ENCODE data around the gene PRSS16. TPM values are rescaled to one million over a fixed set of nuclear protein-coding genes. Genes with fewer than 3 reads are reported as not detected.
"Not testable (repeated sequence)": the region's sequence is repeated elsewhere in the genome, so short reads cannot be mapped to it uniquely, and the experiment has no call there.

Gene PRSS16
- polyA plus RNA-seq, 4 donors = 17.1 to 31.6 (median 21.6) TPM

DNA sequence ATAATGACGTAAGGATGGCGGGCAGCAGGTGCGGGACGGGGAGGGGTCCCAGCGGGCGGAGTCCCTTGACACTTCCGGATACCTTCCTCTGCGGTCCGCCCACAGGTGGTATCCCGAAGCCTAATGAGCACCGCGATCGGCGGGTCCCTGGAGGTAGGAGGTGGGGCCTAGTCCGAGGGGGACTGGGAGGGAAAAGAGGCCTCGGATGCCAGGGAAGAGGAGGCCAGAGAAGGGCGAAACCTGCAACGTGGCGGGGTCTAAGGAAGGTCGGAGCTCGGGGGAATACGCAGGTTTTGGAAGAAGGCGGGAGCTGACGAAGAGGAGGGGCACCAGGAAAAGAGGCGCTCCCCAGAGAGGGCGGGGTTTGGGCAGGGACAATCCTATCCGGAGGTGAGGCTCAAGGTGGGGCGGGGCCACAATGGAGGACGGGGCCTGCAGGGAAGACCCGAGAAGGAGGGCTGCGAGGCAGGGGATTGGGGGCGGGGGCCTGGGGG lies 3.7 kb downstream of the PRSS16 start:
- Histone ChIP-seq H3K27me3 (ENCODE audit: control insufficient read depth in 3 of 3, insufficient read depth in 3 of 3, low read length in 3 of 3) (peaks cover 0 to 63% (median 30%) of the 10 kb centered on the region in 3 donors), H3K9me3 (ENCODE audit: control insufficient read depth in 2 of 2, insufficient read depth in 1 of 2, low read depth in 1 of 2, low read length in 1 of 2) (no peaks in the 10 kb centered on the region), H3K4me3 (ENCODE audit: low read depth in 1 of 3, low read length in 3 of 3) (peak overlapping the region; percentile 42 to 69 (median 67)), H3K27ac (ENCODE audit: low read depth in 1 of 3, low read length in 2 of 3) (peak overlapping the region; percentile 47 to 92 (median 49)), H3K36me3 (ENCODE audit: control insufficient read depth in 3 of 3, insufficient read depth in 2 of 3, low read depth in 1 of 3, low read length in 3 of 3) (no peaks in the 10 kb centered on the region), H3K4me1 (ENCODE audit: control insufficient read depth in 3 of 3, insufficient read depth in 2 of 3, low read depth in 1 of 3, low read length in 2 of 3) (no peaks in the 10 kb centered on the region)
- DNase-seq (peak; percentile 90 to 95), FAIRE-seq (no peak)
- 1% methylated on average over 27 to 32 of the region's 32 CpGs for WGBS, 3 donors

DNA sequence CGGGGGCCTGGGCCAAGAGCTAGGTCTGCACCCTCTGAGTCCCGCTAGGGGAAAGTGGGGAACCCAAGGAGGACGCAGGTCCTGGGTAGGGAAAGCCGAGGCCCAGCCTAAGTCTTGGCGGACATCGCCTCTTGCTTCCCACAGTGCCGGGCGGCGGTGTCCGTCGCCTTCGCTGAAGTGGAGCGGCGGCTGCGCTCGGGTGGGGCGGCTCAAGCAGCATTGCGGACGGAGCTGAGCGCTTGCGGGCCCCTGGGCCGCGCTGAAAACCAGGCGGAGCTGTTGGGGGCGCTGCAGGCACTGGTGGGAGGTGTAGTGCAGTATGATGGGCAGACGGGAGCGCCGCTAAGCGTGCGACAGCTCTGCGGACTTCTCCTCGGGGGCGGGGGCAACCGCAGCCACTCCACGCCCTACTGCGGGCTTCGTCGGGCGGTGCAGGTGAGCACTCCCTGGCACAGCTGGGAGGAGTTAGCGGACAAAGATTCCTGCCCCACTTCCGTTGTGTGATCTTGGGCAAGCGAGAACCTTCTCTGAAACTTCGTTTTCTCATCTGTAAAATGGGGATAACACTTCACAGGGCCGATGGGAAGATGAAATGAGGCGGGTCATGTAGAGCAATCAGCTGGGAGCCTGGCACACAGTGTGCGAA lies 4.2 kb downstream of the PRSS16 start:
- Histone ChIP-seq H3K27me3 (ENCODE audit: control insufficient read depth in 3 of 3, insufficient read depth in 3 of 3, low read length in 3 of 3) (peaks cover 0 to 63% (median 30%) of the 10 kb centered on the region in 3 donors), H3K4me1 (ENCODE audit: control insufficient read depth in 3 of 3, insufficient read depth in 2 of 3, low read depth in 1 of 3, low read length in 2 of 3) (no peaks in the 10 kb centered on the region), H3K36me3 (ENCODE audit: control insufficient read depth in 3 of 3, insufficient read depth in 2 of 3, low read depth in 1 of 3, low read length in 3 of 3) (no peaks in the 10 kb centered on the region), H3K9me3 (ENCODE audit: control insufficient read depth in 2 of 2, insufficient read depth in 1 of 2, low read depth in 1 of 2, low read length in 1 of 2) (no peaks in the 10 kb centered on the region), H3K4me3 (ENCODE audit: low read depth in 1 of 3, low read length in 3 of 3) (peak overlapping the region; percentile 42 to 69 (median 67)), H3K27ac (ENCODE audit: low read depth in 1 of 3, low read length in 2 of 3) (peak overlapping the region; percentile 74 to 92 (median 92))
- 3 to 4% (median 4%) methylated on average over 45 to 46 of the region's 46 CpGs for WGBS, 3 donors
- DNase-seq (peak; percentile 87 to 95), FAIRE-seq (no peak)

DNA sequence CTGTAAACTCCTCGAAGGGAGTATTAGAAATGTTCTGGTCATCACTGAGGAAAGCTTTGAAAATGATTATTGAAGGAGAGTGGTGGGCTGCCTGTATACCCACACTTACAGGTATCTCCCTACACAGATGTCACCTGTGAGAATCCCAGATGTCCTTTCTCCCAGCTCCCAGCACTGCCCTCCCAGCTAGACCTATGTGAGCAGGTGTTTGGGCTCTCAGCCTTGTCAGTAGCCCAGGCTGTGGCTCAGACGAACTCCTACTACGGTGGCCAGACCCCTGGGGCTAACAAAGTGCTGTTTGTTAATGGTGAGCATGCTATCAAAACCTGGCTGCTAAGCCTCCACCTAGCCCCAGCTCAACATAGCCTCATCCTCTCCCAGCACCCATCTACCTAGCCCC lies 7.1 kb downstream of the PRSS16 start:
- FAIRE-seq = no peak
- 73 to 87% (median 73%) methylated on average over 3 of the region's 3 CpGs for WGBS, 3 donors

DNA sequence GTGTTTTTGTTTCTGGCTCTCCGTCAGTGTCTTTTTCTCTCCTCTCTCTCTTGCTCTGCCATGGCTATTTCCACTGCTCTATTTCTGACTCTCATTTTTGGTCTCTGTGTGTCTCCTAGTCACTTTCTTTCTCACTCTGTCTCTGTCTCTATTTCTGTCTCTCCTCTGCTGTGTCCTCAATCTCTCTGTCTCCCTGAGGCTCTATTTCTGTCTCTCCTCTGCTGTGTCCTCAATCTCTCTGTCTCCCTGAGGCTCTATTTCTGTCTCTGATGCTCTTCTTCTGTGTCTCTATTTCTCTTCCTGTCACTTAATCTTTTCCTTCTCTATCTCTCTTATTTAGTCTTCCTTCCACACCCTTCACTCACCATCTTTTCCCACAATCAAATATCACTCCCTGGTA lies 8.4 kb downstream of the PRSS16 start:
- Histone ChIP-seq H3K27ac (ENCODE audit: low read depth in 1 of 3, low read length in 2 of 3) (no peak overlapping the region), H3K4me1 (ENCODE audit: control insufficient read depth in 3 of 3, insufficient read depth in 2 of 3, low read depth in 1 of 3, low read length in 2 of 3) (no peaks in the 10 kb centered on the region), H3K27me3 (ENCODE audit: control insufficient read depth in 3 of 3, insufficient read depth in 3 of 3, low read length in 3 of 3) (peaks cover 0 to 46% (median 33%) of the 10 kb centered on the region in 3 donors), H3K9me3 (ENCODE audit: control insufficient read depth in 2 of 2, insufficient read depth in 1 of 2, low read depth in 1 of 2, low read length in 1 of 2) (no peaks in the 10 kb centered on the region), H3K36me3 (ENCODE audit: control insufficient read depth in 3 of 3, insufficient read depth in 2 of 3, low read depth in 1 of 3, low read length in 3 of 3) (no peaks in the 10 kb centered on the region), H3K4me3 (ENCODE audit: low read depth in 1 of 3, low read length in 3 of 3) (no peak overlapping the region)
- DNase-seq = no peak
- FAIRE-seq = no peak
- 68 to 90% (median 81%) methylated on average over 1 of the region's 1 CpG for WGBS, 3 donors

More for the DNA sequence above, 7.1 kb downstream of the PRSS16 start:
- H3K27me3 ChIP-seq (ENCODE audit: control insufficient read depth in 3 of 3, insufficient read depth in 3 of 3, low read length in 3 of 3) = peaks cover 0 to 44% (median 24%) of the 10 kb centered on the region in 3 donors
- H3K4me1 ChIP-seq (ENCODE audit: control insufficient read depth in 3 of 3, insufficient read depth in 2 of 3, low read depth in 1 of 3, low read length in 2 of 3) = no peaks in the 10 kb centered on the region
- H3K27ac ChIP-seq (ENCODE audit: low read depth in 1 of 3, low read length in 2 of 3) = no peak overlapping the region
- no peaks in the 10 kb centered on the region for H3K36me3 ChIP-seq (ENCODE audit: control insufficient read depth in 3 of 3, insufficient read depth in 2 of 3, low read depth in 1 of 3, low read length in 3 of 3)
- H3K9me3 ChIP-seq (ENCODE audit: control insufficient read depth in 2 of 2, insufficient read depth in 1 of 2, low read depth in 1 of 2, low read length in 1 of 2) = no peaks in the 10 kb centered on the region
- H3K4me3 ChIP-seq (ENCODE audit: low read depth in 1 of 3, low read length in 3 of 3) = no peak overlapping the region
- DNase-seq = no peak

DNA sequence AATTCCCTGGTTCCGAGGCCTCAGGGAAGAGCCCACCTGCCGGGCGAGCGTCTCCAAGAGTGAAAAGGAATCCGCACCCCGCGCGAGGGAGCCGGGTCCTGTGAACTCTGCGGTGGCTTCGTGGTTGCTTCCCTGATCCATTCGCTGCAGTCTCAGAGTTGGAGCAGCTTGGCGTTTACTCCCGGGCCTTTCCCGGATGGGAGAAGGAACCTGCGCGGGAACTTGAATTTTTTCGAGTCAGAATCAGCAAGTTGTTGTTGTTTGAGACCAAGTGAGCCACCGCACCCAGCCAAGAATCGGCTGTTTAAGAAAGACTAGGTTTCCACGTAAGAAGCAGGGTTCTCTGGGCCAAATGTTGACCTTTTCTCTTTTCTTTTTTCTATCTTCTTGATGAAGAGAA lies 12.9 kb downstream of the PRSS16 start:
- WGBS, 3 donors = 8 to 25% (median 23%) methylated on average over 21 of the region's 21 CpGs
- Histone ChIP-seq H3K4me1 (ENCODE audit: control insufficient read depth in 3 of 3, insufficient read depth in 2 of 3, low read depth in 1 of 3, low read length in 2 of 3) (no peaks in the 10 kb centered on the region), H3K36me3 (ENCODE audit: control insufficient read depth in 3 of 3, insufficient read depth in 2 of 3, low read depth in 1 of 3, low read length in 3 of 3) (no peaks in the 10 kb centered on the region), H3K27ac (ENCODE audit: low read depth in 1 of 3, low read length in 2 of 3) (no peak overlapping the region), H3K4me3 (ENCODE audit: low read depth in 1 of 3, low read length in 3 of 3) (no peak overlapping the region), H3K9me3 (ENCODE audit: control insufficient read depth in 2 of 2, insufficient read depth in 1 of 2, low read depth in 1 of 2, low read length in 1 of 2) (no peaks in the 10 kb centered on the region), H3K27me3 (ENCODE audit: control insufficient read depth in 3 of 3, insufficient read depth in 3 of 3, low read length in 3 of 3) (peaks cover 0 to 34% (median 23%) of the 10 kb centered on the region in 3 donors)
- no peak for DNase-seq
- no peak for FAIRE-seq

DNA sequence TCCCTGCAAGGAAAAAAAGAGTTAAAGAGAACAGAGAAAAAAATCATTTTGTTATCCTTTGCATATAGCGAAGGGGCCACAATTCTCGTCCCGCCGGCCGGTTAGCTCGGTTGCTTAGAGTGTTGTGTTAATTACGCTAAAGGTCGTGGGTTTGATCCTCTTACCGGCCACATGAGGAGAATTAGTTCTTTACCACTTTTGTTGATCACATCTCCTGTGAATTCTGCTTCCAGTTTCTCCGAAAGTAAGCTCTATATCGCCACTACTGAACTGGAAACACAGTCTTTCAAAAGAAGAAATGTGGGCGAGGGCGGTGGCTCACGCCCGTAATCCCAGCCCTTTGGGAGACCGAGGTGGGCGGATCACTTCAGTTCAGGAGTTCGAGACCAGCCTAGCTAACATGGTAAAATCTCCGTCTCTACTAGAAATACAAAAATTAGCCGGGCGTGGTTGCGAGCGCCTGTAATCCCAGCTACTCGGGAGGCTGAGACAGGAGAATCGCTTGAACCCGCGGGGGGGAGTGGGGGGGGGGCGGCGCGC lies 13.4 kb downstream of the PRSS16 start:
- H3K27ac ChIP-seq (ENCODE audit: low read depth in 1 of 3, low read length in 2 of 3) = no peak overlapping the region
- H3K4me1 ChIP-seq (ENCODE audit: control insufficient read depth in 3 of 3, insufficient read depth in 2 of 3, low read depth in 1 of 3, low read length in 2 of 3) = no peaks in the 10 kb centered on the region
- no peak overlapping the region for H3K4me3 ChIP-seq (ENCODE audit: low read depth in 1 of 3, low read length in 3 of 3)
- H3K9me3 ChIP-seq (ENCODE audit: control insufficient read depth in 2 of 2, insufficient read depth in 1 of 2, low read depth in 1 of 2, low read length in 1 of 2) = no peaks in the 10 kb centered on the region
- FAIRE-seq (no peak), DNase-seq (no peak)
- peaks cover 0 to 39% (median 23%) of the 10 kb centered on the region in 3 donors for H3K27me3 ChIP-seq (ENCODE audit: control insufficient read depth in 3 of 3, insufficient read depth in 3 of 3, low read length in 3 of 3)
- 8 to 13% (median 13%) methylated on average over 29 to 30 of the region's 30 CpGs for WGBS, 3 donors
- no peaks in the 10 kb centered on the region for H3K36me3 ChIP-seq (ENCODE audit: control insufficient read depth in 3 of 3, insufficient read depth in 2 of 3, low read depth in 1 of 3, low read length in 3 of 3)

DNA sequence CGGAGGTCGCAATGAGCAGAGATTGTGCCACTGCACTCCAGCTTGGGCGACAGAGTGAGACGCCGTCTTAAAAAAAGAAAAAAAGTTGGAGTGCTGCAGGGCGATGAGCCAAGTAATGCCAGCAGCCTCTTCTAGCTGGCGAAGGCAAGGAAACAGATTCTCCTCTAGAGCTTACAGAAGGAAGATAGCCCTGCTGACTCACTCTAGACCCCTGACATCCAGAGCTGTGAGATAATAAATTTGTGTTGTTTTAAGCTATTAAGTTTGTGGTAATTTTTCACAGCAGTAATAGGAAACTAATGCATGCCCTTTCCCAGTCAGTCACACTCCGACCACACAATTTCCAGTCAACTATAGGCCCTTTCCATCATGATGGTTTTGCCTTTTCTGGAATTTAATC lies 16.4 kb downstream of the PRSS16 start:
- Histone ChIP-seq H3K36me3 (ENCODE audit: control insufficient read depth in 3 of 3, insufficient read depth in 2 of 3, low read depth in 1 of 3, low read length in 3 of 3) (no peaks in the 10 kb centered on the region), H3K4me1 (ENCODE audit: control insufficient read depth in 3 of 3, insufficient read depth in 2 of 3, low read depth in 1 of 3, low read length in 2 of 3) (no peaks in the 10 kb centered on the region), H3K4me3 (ENCODE audit: low read depth in 1 of 3, low read length in 3 of 3) (no peak overlapping the region), H3K9me3 (ENCODE audit: control insufficient read depth in 2 of 2, insufficient read depth in 1 of 2, low read depth in 1 of 2, low read length in 1 of 2) (no peaks in the 10 kb centered on the region), H3K27me3 (ENCODE audit: control insufficient read depth in 3 of 3, insufficient read depth in 3 of 3, low read length in 3 of 3) (peaks cover 0 to 61% (median 30%) of the 10 kb centered on the region in 3 donors), H3K27ac (ENCODE audit: low read depth in 1 of 3, low read length in 2 of 3) (no peak overlapping the region)
- no peak for DNase-seq
- no peak for FAIRE-seq
- WGBS, 3 donors = 77 to 82% (median 79%) methylated on average over 8 of the region's 8 CpGs

DNA sequence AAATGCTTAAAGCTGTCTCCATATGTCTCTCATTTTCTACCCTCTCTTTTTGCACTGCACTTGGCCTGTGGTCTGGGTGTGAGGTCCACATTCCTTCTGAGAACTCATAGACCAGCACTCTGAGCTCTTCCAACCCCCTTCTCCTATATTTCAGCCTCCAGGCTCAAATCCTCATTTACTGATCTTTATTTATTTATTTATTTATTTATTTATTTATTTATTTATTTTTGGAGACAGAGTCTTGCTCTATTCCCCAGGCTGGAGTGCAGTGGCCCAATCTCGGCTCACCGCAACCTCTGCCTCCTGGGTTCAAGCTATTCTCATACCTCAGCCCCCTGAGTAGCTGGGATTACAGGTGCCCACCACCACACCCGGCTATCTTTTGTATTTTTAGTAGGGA lies 19.5 kb downstream of the PRSS16 start:
- FAIRE-seq; H3K36me3 ChIP-seq (ENCODE audit: control insufficient read depth in 3 of 3, insufficient read depth in 2 of 3, low read depth in 1 of 3, low read length in 3 of 3); H3K9me3 ChIP-seq (ENCODE audit: control insufficient read depth in 2 of 2, insufficient read depth in 1 of 2, low read depth in 1 of 2, low read length in 1 of 2); H3K4me3 ChIP-seq (ENCODE audit: low read depth in 1 of 3, low read length in 3 of 3); H3K4me1 ChIP-seq (ENCODE audit: control insufficient read depth in 3 of 3, insufficient read depth in 2 of 3, low read depth in 1 of 3, low read length in 2 of 3); DNase-seq; H3K27ac ChIP-seq (ENCODE audit: low read depth in 1 of 3, low read length in 2 of 3): not testable (repeated sequence)
- H3K27me3 ChIP-seq (ENCODE audit: control insufficient read depth in 3 of 3, insufficient read depth in 3 of 3, low read length in 3 of 3) = peaks cover 0 to 40% (median 16%) of the 10 kb centered on the region in 3 donors
- WGBS, 3 donors = 79 to 89% (median 83%) methylated on average over 3 of the region's 3 CpGs

Measured in small intestine (tissue), 7 donors.